ENCODE results near the gene AMFR. TPM values are rescaled to one million over a fixed set of nuclear protein-coding genes. Genes with fewer than 3 reads are reported as not detected.

AMFR gene
- total RNA-seq, 1 experiment from 2014 or later = 196 TPM

Other genes with a start within 250 kb of the AMFR start
- 3.2 and 10.9 TPM in 2 replicates for gene GNAO1, start 234.1 kb downstream of the AMFR start, total RNA-seq (2014; rRNA removed; shearing (Covaris generic))
- 83.5 and 172 TPM in 2 replicates for gene NUDT21, start 25.8 kb upstream of the AMFR start, total RNA-seq (2014; rRNA removed; shearing (Covaris generic))
- gene OGFOD1, start 26.0 kb upstream of the AMFR start, total RNA-seq (2014; rRNA removed; shearing (Covaris generic)) = 103 and 105 TPM in 2 replicates
- 60.4 and 62.6 TPM in 2 replicates for gene BBS2, start 94.5 kb upstream of the AMFR start, total RNA-seq (2014; rRNA removed; shearing (Covaris generic))
- not detected in 2 replicates for gene MT4, start 139.5 kb upstream of the AMFR start, total RNA-seq (2014; rRNA removed; shearing (Covaris generic))
- not detected in 2 replicates for gene MT3, start 164.0 kb upstream of the AMFR start, total RNA-seq (2014; rRNA removed; shearing (Covaris generic))
- gene MT2A, start 183.0 kb upstream of the AMFR start, total RNA-seq (2014; rRNA removed; shearing (Covaris generic)) = 521 and 535 TPM in 2 replicates
- 89.2 and 89.4 TPM in 2 replicates for gene MT1E, start 200.2 kb upstream of the AMFR start, total RNA-seq (2014; rRNA removed; shearing (Covaris generic))
- gene MT1M, start 207.1 kb upstream of the AMFR start, total RNA-seq (2014; rRNA removed; shearing (Covaris generic)) = 0.22 and 1.4 TPM in 2 replicates
- gene MT1A, start 213.1 kb upstream of the AMFR start, total RNA-seq (2014; rRNA removed; shearing (Covaris generic)) = 9.6 TPM in 1 of 2 replicates, not detected in the other
- gene MT1B, start 226.3 kb upstream of the AMFR start, total RNA-seq (2014; rRNA removed; shearing (Covaris generic)) = not detected in 2 replicates
- gene MT1F, start 232.4 kb upstream of the AMFR start, total RNA-seq (2014; rRNA removed; shearing (Covaris generic)) = 12.8 and 13.0 TPM in 2 replicates
- 2.9 and 6.1 TPM in 2 replicates for gene MT1G, start 242.5 kb upstream of the AMFR start, total RNA-seq (2014; rRNA removed; shearing (Covaris generic))
- gene MT1H, start 244.3 kb upstream of the AMFR start, total RNA-seq (2014; rRNA removed; shearing (Covaris generic)) = not detected in 2 replicates